ENCODE data around the gene IL26. TPM values are rescaled to one million over a fixed set of nuclear protein-coding genes. Genes with fewer than 3 reads are reported as not detected.

IL26 gene
- total RNA-seq = not detected in 2 replicates

GRCh38 chr12:68225576-68226476 is at the start of gene IL26:
Gene IL26, minus strand, starts transcription at chr12:68225810. Its CDS starts 54 bp downstream, at chr12:68225756.
- no peak for DNase-seq (ENCODE audit: extremely low read depth, low read depth, low spot score)

DNA sequence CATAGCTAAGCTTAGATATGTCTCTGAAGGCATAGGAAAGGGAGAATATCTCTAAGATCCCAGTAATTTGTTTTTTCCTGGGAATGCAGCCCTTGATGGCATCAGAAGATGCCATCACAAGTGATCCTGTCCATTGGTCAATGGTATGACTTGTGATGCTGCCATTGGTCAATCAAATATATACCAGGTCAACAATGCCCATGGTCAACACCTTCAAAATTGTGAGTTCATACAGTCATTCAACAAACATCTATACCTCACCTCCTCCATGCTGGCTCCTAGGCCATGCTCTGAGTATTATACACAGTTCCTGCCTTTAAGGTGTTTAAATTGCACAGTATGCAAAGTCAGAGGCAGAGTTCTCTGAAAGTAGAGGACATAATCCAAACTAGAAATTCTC is 47.1 kb upstream of the IL26 start:
- no peak for DNase-seq (ENCODE audit: extremely low read depth, low read depth, low spot score)

GRCh38 chr12:68271346-68271745 is 45.7 kb upstream of the IL26 start:
- DNase-seq (ENCODE audit: extremely low read depth, low read depth, low spot score) = no peak

GRCh38 chr12:68270358-68270757 is 44.7 kb upstream of the IL26 start:
- no peak for DNase-seq (ENCODE audit: extremely low read depth, low read depth, low spot score)

GRCh38 chr12:68269779-68270178 is 44.2 kb upstream of the IL26 start:
- DNase-seq (ENCODE audit: extremely low read depth, low read depth, low spot score) = no peak

- DNase-seq (ENCODE audit: extremely low read depth, low read depth, low spot score) = no peak
Measured at GRCh38 chr12:68268967-68269366, 43.4 kb upstream of the IL26 start.

DNA sequence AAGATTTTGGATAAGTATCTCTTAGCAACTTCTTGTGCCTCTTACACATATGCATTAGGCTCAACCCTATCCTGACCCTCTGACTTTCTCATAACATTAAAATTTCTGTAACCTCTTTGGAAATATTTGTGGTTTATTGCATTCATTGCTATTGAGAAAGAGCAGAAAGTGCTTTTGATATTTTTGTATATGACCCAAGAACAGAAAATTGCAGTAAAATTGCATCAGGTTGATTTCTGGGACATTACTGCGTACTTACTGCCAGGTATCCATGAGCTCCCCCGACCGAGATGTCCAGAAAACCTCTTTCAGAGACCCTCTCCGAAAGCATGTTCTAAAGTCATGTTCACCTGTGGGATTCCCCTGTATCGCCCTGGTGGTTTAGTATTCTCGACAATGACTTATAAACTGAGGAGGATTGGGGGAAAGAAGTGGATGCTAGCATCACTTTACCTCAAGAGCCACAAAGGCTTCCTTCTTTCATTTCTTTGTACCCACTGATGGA is 42.3 kb upstream of the IL26 start:
- DNase-seq (ENCODE audit: extremely low read depth, low read depth, low spot score) = no peak

DNA sequence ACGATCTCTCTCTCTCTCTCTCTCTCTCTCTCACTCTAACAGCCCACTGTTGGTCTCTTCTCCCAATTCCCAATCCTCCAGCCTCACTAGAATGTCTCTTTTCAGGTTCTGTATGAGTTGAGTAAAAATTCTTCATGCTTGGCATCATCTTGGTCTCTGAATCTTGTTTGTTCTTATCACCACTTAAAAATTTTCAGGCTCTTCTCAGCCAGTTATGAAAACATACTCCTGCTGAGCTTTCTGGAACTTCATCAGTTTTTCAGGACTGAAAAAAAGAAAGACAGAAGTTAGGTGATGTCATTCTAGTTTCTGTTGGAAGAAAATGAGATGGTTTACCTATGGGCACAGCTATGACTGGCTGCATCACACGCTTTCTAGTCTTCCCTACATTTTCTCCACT is 39.2 kb upstream of the IL26 start:
- no peak for DNase-seq (ENCODE audit: extremely low read depth, low read depth, low spot score)

- DNase-seq (ENCODE audit: extremely low read depth, low read depth, low spot score) = no peak
Measured at GRCh38 chr12:68264158-68264855, 38.7 kb upstream of the IL26 start.

- DNase-seq (ENCODE audit: extremely low read depth, low read depth, low spot score) = no peak
Measured at GRCh38 chr12:68263366-68263765, 37.8 kb upstream of the IL26 start.

- no peak for DNase-seq (ENCODE audit: extremely low read depth, low read depth, low spot score)
Measured at GRCh38 chr12:68261896-68262295, 36.3 kb upstream of the IL26 start.

- DNase-seq (ENCODE audit: extremely low read depth, low read depth, low spot score) = no peak
Measured at GRCh38 chr12:68260153-68260552, 34.5 kb upstream of the IL26 start.

- DNase-seq (ENCODE audit: extremely low read depth, low read depth, low spot score) = no peak
Measured at GRCh38 chr12:68259318-68259940, 33.8 kb upstream of the IL26 start.

- DNase-seq (ENCODE audit: extremely low read depth, low read depth, low spot score) = no peak
Measured at GRCh38 chr12:68253504-68253903, 27.9 kb upstream of the IL26 start, which contains the start of gene IL22. Gene IL22, minus strand, starts transcription at chr12:68253604. Its CDS starts 156 bp downstream, at chr12:68253448.

DNA sequence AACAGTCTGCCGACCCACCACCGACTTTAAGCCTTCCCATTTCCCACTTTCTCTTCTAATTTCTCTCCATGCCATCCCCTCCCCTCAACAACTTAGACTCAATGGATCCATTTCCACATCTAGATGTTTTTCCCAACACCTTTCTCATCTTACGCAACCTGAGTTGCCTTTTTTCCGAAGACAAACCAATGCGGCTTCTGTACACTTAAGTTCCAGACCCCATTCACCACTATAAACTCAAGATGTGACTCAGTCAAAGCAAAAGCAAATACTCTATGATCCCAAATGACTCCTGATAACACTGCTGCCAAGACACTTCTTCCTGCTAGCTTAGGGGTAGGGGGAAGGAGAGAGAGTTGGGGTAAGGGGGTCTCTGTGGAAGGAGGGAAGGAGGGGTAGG is 26.5 kb upstream of the IL26 start:
- DNase-seq (ENCODE audit: extremely low read depth, low read depth, low spot score) = no peak

DNA sequence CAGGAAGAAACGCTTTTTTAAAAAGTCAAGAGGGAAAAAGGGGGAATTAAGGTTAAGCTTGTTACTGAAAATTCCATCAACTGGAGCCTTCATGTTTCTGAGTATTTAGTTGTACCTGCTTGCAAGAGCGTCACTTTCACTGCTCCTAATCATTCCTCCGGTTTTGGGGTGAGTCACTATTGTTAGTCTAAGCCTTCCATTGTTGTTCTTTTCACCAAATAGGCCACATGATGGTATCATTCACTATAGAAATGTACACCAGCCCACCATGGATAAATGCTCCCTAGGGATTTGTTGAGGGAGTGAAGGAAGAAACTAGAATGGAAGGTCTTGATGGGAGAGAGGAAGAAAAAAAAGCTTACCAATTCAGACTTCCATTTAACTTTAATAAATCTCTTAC is 24.8 kb upstream of the IL26 start:
- DNase-seq (ENCODE audit: extremely low read depth, low read depth, low spot score) = no peak

GRCh38 chr12:68247785-68248184 is 22.2 kb upstream of the IL26 start:
- no peak for DNase-seq (ENCODE audit: extremely low read depth, low read depth, low spot score)

DNA sequence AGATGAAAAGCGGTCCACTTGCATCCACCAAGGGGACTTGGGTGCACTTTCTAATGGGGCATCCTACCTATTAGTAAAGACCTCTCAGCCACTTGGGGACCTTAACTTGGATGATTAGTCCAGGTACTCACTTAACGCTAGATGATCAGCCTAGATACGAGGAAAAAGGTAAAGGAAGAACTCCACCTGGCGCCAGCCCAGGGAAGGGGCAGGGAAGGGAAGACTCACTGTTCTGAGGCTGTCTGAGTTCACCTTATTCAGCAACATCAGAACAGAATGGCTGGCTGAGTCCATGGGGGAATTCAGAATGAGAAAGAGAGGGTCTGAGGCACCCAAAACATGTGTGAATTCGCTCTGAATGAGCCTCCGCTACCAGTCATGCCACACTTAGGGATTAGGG is 20.7 kb upstream of the IL26 start:
- DNase-seq (ENCODE audit: extremely low read depth, low read depth, low spot score) = no peak

GRCh38 chr12:68245180-68246021 is 19.8 kb upstream of the IL26 start:
- no peak for DNase-seq (ENCODE audit: extremely low read depth, low read depth, low spot score)

DNA sequence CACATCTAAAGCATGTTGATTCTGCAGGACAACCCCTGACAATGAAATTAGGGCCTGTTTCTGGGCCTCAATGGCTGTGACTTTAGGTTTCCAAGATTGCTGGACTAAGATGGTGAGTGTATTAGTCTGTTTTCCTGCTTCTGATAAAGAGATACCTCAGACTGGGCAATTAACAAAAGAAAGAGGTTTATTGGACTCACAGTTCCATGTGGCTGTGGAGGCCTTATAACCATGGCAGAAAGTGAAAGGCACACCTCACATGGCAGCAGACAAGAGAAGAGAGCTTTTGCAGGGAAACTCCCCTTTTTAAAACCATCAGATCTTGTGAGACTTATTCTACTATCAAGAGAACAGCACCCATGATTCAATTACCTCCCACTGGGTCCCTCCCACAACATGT is 17.2 kb upstream of the IL26 start:
- DNase-seq (ENCODE audit: extremely low read depth, low read depth, low spot score) = no peak
